Activated CD4-positive, CD25-positive, alpha-beta regulatory T cell treated with anti-CD3 and anti-CD28 coated beads, Interleukin-2, amount 50 U/mL, for 72 hours (primary cell): ENCODE measurements around the gene DUOX2.
"Not testable (repeated sequence)": the region's sequence is repeated elsewhere in the genome, so short reads cannot be mapped to it uniquely, and the experiment has no call there.

ENCODE experiments used
- DNase-seq: peaks from one replicate; pipeline ENCODE4 v3.0.0; 2021

Gene DUOX2

DNA sequence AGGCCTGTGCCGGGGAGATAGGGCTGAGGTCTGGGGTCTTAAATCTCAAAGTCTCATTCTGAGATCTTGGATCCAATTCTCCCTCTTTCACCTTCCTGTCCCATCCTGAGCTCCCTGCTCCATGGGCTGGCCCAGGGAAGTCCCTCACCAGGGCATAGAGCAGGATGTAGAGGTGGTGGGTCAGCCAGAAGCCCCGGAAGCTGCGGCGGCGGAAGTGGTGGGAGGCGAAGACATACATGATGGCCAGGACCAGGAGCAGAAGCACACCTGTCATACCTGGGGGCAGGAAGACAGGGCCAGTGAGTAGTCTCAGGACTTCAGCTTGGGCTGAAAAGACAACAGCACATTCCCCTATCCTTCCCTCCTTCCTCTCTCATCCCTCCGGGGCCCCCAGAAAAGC is 16.5 kb downstream of the DUOX2 start:
- DNase-seq: no peak

GRCh38 chr15:45095661-45096060 is 18.3 kb downstream of the DUOX2 start:
- no peak for DNase-seq

DNA sequence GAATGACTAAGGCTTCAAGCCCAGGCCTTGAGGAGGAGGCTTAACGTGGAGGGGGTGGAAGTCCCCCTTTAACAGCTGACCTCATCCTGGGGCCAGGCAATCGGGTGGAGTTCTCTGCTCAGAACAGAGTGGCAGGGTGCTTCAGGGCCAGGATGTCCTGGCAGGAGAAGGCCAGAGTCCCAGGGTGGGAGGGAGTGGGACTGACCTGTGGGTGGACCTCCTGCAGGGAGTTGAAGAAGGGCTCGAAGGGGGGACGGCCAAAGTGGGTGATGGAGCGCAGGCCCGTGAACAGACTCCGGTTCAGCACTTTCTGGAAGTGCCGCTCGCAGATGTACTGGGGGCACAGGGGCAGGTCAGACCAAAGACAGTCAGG is 19.6 kb downstream of the DUOX2 start:
- no peak for DNase-seq

DNA sequence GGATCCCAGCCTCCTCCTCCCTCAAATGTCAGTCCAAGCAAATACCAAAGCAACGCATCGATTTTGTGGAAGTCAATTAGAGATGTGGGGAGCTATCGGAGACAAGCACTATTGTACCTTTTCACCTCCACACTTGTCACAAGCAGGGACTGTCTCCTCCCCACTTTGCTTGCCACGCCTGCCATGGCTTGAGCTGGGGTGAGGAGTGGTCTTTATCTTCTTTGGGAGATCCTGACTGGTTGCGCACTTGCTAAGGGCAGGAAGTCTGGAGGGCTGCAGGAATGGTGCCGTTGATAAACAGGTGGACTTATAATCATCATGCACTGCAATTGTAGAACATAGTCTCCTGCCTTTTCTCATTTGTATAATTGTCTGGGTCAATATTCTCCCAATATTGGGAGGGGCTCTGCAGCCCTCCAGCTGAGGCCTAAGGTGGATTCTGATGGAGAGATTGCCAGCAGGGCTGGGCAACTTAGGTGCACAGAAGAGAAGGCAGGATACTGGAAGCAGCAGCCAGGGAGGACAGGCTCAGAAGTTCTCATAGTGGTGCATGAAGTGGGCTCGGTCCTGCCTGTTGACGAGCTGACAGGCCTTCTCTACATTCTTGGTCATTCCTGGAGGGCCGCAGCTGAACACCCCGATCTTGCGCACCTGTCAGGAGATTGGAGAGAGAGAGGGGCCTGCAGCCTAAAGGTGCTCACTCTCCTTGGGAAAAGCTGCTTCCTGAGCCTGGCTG is 20.2 kb downstream of the DUOX2 start:
- no peak for DNase-seq

- DNase-seq: no peak
These were observed 21.0 kb downstream of the DUOX2 start for GRCh38 chr15:45093013-45093412.

- no peak for DNase-seq
These were observed 22.4 kb downstream of the DUOX2 start for GRCh38 chr15:45091576-45091975.

DNA sequence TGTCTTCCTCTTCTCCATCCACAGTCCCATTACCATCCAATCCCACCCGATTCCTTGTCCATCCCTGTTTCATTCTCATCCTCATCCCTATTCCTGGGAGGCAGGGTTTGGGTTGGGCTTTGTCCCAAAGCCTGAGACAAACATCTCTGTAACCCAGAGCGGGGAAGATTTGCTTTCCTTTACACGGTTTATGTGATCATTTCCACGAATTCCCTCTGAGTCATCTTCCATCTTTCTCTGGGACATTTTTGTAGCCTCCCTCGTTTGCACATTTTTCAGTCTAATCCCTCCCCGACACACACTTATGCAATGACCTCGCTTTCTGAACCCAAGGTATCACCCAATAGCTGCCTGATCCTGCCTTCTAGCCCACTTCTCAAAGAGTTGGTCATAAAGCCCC is 22.8 kb downstream of the DUOX2 start:
- no peak for DNase-seq

- DNase-seq: no peak
These were observed 24.1 kb downstream of the DUOX2 start for GRCh38 chr15:45089712-45090373.

- DNase-seq: no peak
These were observed 24.9 kb downstream of the DUOX2 start for GRCh38 chr15:45088801-45089711.

DNA sequence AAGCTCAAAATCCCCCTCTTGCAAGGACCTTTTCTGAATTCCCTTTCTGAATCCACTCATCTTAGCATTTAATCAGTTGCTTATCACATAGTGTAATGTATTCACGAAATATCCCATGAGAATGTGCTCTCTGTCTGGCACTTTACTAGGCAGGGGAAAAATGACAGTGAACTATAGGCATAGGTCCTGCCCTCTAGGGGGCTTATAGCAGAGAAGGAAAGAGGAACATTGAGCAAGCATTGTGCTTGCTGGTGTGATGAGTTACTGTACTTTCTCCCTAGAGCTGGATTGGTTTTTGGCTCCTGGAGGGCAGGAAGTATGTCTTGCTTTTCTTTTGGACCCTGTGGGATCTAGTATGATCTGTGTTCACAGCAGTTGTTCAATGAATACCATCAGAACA is 26.5 kb downstream of the DUOX2 start:
- no peak for DNase-seq

GRCh38 chr15:45084163-45084562 is 29.8 kb downstream of the DUOX2 start:
- DNase-seq: no peak

GRCh38 chr15:45083223-45083622 is 30.7 kb downstream of the DUOX2 start:
- DNase-seq: no peak

DNA sequence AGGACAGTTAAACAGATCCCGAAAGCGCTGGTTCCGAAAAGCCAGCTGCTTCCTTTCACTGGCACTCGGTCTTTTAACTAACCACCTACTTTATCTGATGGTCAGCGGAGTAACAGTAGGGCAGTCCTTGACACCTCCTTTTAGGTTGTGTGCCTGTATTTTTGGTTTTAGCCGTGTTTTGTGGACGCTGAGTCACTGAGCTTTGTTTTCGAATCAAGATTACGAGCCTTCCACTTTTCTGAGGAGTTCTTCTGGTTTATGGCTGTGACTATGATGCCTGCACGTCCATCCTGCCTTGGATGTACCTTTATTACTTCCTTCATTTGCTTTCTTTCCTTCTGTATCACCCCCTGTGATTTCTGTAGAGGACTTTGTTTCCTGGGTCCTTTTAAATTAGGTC is 31.6 kb downstream of the DUOX2 start:
- not testable (repeated sequence) for DNase-seq

- not testable (repeated sequence) for DNase-seq
These were observed 33.4 kb downstream of the DUOX2 start for GRCh38 chr15:45080593-45080992.

DNA sequence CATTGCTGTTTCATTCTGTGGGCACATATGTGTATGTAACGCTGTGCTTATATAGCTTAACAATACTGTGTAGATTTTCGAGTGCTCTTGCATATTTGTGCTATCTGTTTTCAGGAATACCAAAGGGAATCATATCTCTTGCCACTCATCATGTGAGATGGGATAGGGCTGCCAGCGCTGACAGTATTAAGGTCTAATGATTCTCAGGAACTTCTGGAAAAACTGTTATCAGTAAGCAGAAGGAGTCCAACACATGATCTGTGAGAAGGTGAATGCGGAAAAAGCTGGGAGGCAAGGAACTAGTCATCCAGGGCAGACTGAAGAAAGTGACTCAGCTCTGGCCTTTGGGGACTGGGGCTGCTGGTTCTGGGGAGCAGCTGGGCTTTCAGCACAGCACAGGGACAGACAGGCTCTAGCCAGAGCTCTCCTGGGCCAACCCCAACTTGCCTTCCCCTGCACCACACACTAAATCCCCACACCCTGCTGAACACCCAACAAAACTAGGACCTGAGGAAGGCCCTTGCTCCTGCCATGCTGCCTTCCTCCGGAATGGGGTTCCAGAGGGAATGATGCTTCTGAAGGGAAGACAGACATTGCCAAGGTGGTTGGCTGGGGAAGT is 34.2 kb downstream of the DUOX2 start:
- DNase-seq: not testable (repeated sequence)

GRCh38 chr15:45079201-45079600 is 34.8 kb downstream of the DUOX2 start:
- not testable (repeated sequence) for DNase-seq

DNA sequence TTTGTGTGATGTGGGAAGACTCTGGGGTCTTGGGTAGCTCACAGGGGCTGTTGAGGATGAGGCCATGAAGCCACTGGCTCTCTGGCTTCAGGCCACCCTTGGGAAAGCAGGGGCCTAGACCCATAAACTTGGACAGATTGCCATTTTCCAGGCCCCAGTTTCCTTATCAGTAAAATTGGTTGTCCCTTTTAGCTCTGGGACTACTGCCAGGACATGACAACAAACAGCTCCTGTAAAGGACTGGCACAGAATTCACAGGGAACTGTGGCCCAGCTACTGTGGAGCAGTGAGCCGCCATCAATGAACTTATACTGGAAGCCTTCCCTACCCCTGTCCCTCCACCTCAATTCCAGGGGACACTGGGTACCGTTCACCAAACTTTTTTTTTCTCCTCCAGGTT is 36.6 kb downstream of the DUOX2 start:
- DNase-seq: not testable (repeated sequence)

- DNase-seq: not testable (repeated sequence)
These were observed 38.3 kb downstream of the DUOX2 start for GRCh38 chr15:45075440-45076320.

- not testable (repeated sequence) for DNase-seq
These were observed 40.4 kb downstream of the DUOX2 start for GRCh38 chr15:45073602-45074001.

DNA sequence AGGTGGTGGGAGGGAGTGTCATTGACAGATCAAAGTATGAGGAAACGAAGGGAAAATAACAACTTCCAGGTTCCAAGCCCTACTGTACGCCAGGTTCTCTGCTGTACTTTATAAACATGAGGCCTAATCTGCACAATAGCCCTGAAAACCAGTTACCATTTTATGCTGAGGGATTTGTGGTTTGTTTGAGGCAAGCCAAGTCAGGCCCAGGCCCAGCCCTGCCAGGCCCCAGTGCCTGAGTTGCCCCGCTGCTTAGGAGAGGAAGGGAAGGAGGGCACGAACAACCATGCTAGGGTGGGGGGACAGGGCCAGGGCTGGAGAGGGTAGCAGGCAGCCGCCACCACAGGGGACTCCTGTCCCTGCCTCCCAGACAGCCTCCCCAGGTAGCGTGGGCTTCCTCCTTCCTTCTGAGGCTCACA is 44.0 kb downstream of the DUOX2 start:
- DNase-seq: not testable (repeated sequence)

DNA sequence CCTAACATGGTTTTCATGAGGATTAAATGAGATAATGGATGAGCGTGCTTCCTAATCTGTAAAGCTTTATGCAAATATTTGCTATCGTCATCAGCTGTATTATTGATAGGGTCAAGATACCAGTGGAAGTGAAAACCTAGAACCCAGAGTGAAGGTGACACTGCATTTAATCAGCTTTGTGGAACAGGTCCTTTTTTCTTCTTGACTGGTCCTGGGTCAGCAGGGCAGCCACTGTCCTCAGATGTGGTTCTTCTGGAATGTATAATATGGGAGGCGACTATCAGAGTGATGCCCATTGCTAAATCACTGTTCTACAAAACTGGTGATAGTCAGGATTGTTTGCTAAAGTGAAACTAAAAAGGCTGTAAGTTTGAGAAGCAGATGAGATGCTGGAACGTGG is 49.6 kb downstream of the DUOX2 start:
- no peak for DNase-seq

DNA sequence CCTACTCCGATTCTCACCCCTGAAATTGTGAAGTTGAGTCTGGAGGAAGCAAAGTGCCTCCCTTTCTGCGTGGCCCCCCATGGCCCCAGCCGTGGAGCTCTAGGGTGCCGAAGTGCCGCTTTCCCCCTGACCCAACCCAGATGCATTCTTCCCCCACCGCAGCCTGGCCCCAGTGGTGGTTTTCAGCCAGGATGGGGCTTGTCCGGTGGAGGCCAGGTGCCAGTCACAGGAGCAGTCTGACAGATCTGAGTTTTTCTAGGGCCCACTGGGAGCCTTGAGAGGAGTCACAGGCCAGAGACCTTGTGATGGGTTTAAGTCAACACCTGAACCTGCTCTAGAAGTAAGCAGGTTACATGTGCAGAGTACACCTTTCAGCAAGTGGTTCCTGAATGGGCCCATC is 51.7 kb downstream of the DUOX2 start:
- not testable (repeated sequence) for DNase-seq
